HG03354 (cell line): Measurements from ENCODE around the gene STIMATE.

ENCODE experiments used
- ATAC-seq: cut with Tn5 transposase; IDR thresholded peaks from one replicate; pipeline ENCODE4 v1.9.1; 2021; ENCODE audit warnings: mild to moderate bottlenecking; ENCODE audit not compliant: unreplicated experiment, poor library complexity, severe bottlenecking

The STIMATE gene

GRCh38 chr3:52844290-52844975 lies 52.9 kb downstream of the STIMATE start:
- ATAC-seq: no peak

- ATAC-seq: no peak
Measured at GRCh38 chr3:52843881-52844280, 53.5 kb downstream of the STIMATE start.

- ATAC-seq: no peak
Measured at GRCh38 chr3:52843108-52843865, 54.1 kb downstream of the STIMATE start.

GRCh38 chr3:52842424-52842823 lies 54.9 kb downstream of the STIMATE start:
- no peak for ATAC-seq

- no peak for ATAC-seq
Measured at GRCh38 chr3:52841981-52842340, 55.4 kb downstream of the STIMATE start.

GRCh38 chr3:52841211-52841980 lies 56.0 kb downstream of the STIMATE start:
- ATAC-seq: no peak

GRCh38 chr3:52839892-52840545 lies 57.3 kb downstream of the STIMATE start:
- no peak for ATAC-seq

GRCh38 chr3:52839268-52839575 lies 58.1 kb downstream of the STIMATE start:
- ATAC-seq: no peak

- no peak for ATAC-seq
Measured at GRCh38 chr3:52838561-52839267, 58.6 kb downstream of the STIMATE start.

GRCh38 chr3:52836986-52837385 lies 60.4 kb downstream of the STIMATE start:
- ATAC-seq: no peak

GRCh38 chr3:52836471-52836845 lies 60.9 kb downstream of the STIMATE start:
- no peak for ATAC-seq

GRCh38 chr3:52835766-52836470 lies 61.4 kb downstream of the STIMATE start:
- no peak for ATAC-seq

- no peak for ATAC-seq
Measured at GRCh38 chr3:52834871-52835501, 62.4 kb downstream of the STIMATE start, which contains the start of gene MUSTN1. Gene MUSTN1, minus strand, starts transcription at chr3:52835019. Its CDS starts 71 bp downstream, at chr3:52834948.

- no peak for ATAC-seq
Measured at GRCh38 chr3:52833202-52833601, 64.1 kb downstream of the STIMATE start.

GRCh38 chr3:52831500-52832301 lies 65.6 kb downstream of the STIMATE start:
- ATAC-seq: no peak

- ATAC-seq: no peak
Measured at GRCh38 chr3:52830535-52831258, 66.7 kb downstream of the STIMATE start, which contains the start of gene ITIH4. Gene ITIH4, minus strand, starts transcription at chr3:52830672. Its CDS starts 30 bp downstream, at chr3:52830642.

- no peak for ATAC-seq
Measured at GRCh38 chr3:52829906-52830463, 67.4 kb downstream of the STIMATE start.
